K562 (cell line): ENCODE data around the gene HEXIM1. TPM values are rescaled to one million over a fixed set of nuclear protein-coding genes. Genes with fewer than 3 reads are reported as not detected.

Source experiments
- ARID2 ChIP-seq: fragments of 450-650 bp; IDR thresholded peaks from 2 replicates; pipeline ENCODE4 v1.6.1; 2017; ENCODE audit warnings: antibody characterized with exemption, mild to moderate bottlenecking
- ARID3B ChIP-seq: fragments of 250-450 bp; sonication (Bioruptor Pico); IDR thresholded peaks from 2 replicates; pipeline ENCODE4 v1.4.0; 2020; ENCODE audit warnings: borderline replicate concordance
- ARID4B ChIP-seq: sonication (generic); formaldehyde crosslinking; IDR thresholded peaks from 2 replicates; pipeline ENCODE4 v1.8.0; 2022; ENCODE audit warnings: mild to moderate bottlenecking, missing genetic modification reagents
- BMI1 ChIP-seq: fragments of 150-350 bp; IDR thresholded peaks from 2 replicates; pipeline ENCODE4 v1.6.1; 2014; ENCODE audit warnings: low read length
- BRF1 ChIP-seq: IDR thresholded peaks from 3 replicates; pipeline ENCODE4 v1.6.1; 2011; ENCODE audit warnings: borderline replicate concordance, mild to moderate bottlenecking; ENCODE audit not compliant: insufficient read length; ENCODE audit errors: extremely low read depth
- DNMT1 ChIP-seq: fragments of 450-650 bp; IDR thresholded peaks from 2 replicates; pipeline ENCODE4 v1.6.1; 2016; ENCODE audit warnings: antibody characterized with exemption, mild to moderate bottlenecking
- LEF1 ChIP-seq: fragments of 450-650 bp; IDR thresholded peaks from 2 replicates; pipeline ENCODE4 v1.6.1; 2016; ENCODE audit warnings: mild to moderate bottlenecking
- MCM2 ChIP-seq: fragments of 450-650 bp; IDR thresholded peaks from 2 replicates; pipeline ENCODE4 v1.6.1; 2017; ENCODE audit warnings: low read depth, mild to moderate bottlenecking
- NCOA1 ChIP-seq: fragments of 450-650 bp; IDR thresholded peaks from 2 replicates; pipeline ENCODE4 v1.6.1; 2016; ENCODE audit warnings: low read depth
- RBM15 ChIP-seq: fragments of 200-400 bp; formaldehyde crosslinking; IDR thresholded peaks from 2 replicates; pipeline ENCODE4 v1.6.1; 2018; ENCODE audit warnings: mild to moderate bottlenecking, low read length, moderate library complexity; ENCODE audit not compliant: insufficient read depth
- RBM25 ChIP-seq: fragments of 200-400 bp; formaldehyde crosslinking; IDR thresholded peaks from 2 replicates; pipeline ENCODE4 v1.6.1; 2018; ENCODE audit warnings: low read length, low read depth, moderate library complexity; ENCODE audit not compliant: severe bottlenecking
- RFX5 ChIP-seq: IDR thresholded peaks from 2 replicates; pipeline ENCODE4 v1.6.1; 2011; ENCODE audit warnings: low read depth, mild to moderate bottlenecking, improper control_type of control experiment, low read length
- RUNX1 ChIP-seq: sonication (generic); IDR thresholded peaks from 2 replicates; pipeline ENCODE4 v1.6.1; 2016; ENCODE audit warnings: antibody characterized with exemption, low read depth
- SLC30A9 ChIP-seq: fragments of 250-450 bp; sonication (Bioruptor Pico); IDR thresholded peaks from 2 replicates; pipeline ENCODE4 v1.8.0; 2022; ENCODE audit warnings: mild to moderate bottlenecking, moderate library complexity
- SMARCC2 ChIP-seq: fragments of 450-650 bp; IDR thresholded peaks from 2 replicates; pipeline ENCODE4 v1.6.1; 2017; ENCODE audit warnings: antibody characterized with exemption, moderate library complexity, mild to moderate bottlenecking, low read depth
- SP1 ChIP-seq: sonication (generic); formaldehyde crosslinking; IDR thresholded peaks from 2 replicates; pipeline ENCODE4 v1.8.1; 2022; ENCODE audit warnings: mild to moderate bottlenecking, missing genetic modification reagents
- TFAM ChIP-seq: fragments of 250-450 bp; sonication (Bioruptor Pico); conservative IDR thresholded peaks from 2 replicates; pipeline ENCODE4 v1.5.0; 2021; ENCODE audit warnings: mild to moderate bottlenecking, moderate library complexity
- ZBTB33 ChIP-seq: sonication (generic); formaldehyde crosslinking; IDR thresholded peaks from 2 replicates; pipeline ENCODE4 v1.8.1; 2023; ENCODE audit warnings: mild to moderate bottlenecking, missing genetic modification reagents
- ZBTB8A ChIP-seq: fragments of 450-650 bp; IDR thresholded peaks from 2 replicates; pipeline ENCODE4 v1.6.1; 2018; ENCODE audit warnings: mild to moderate bottlenecking, moderate library complexity; ENCODE audit not compliant: partially characterized antibody
- ZNF12 ChIP-seq: sonication (generic); formaldehyde crosslinking; IDR thresholded peaks from 2 replicates; pipeline ENCODE4 v1.4.0; 2020; ENCODE audit warnings: mild to moderate bottlenecking, missing genetic modification reagents
- ZNF224 ChIP-seq: sonication (generic); formaldehyde crosslinking; IDR thresholded peaks from 2 replicates; pipeline ENCODE4 v1.8.0; 2022; ENCODE audit warnings: mild to moderate bottlenecking, missing genetic modification reagents
- ZNF347 ChIP-seq: fragments of 450-650 bp; formaldehyde crosslinking; IDR thresholded peaks from 2 replicates; pipeline ENCODE4 v1.4.0; 2020; ENCODE audit warnings: low read depth, mild to moderate bottlenecking, moderate library complexity
- ZNF41 ChIP-seq: fragments of 250-450 bp; sonication (Bioruptor Pico); conservative IDR thresholded peaks from 2 replicates; pipeline ENCODE4 v1.4.0; 2020; ENCODE audit warnings: mild to moderate bottlenecking
- polyA plus RNA-seq, 8 experiments: library from polyadenylated mRNA; depleted of rRNA in 4 of 8; stranded (reverse) in 5 of 8; unstranded in 3 of 8; fragments of >200 nt; fragmentation: Nextera tagmentation in 2 of 8; fragmentation: Illumina TruSeq in 1 of 8; extraction: Ambion mirVana in 2 of 8; extraction: Trizol in 1 of 8; gene quantifications; 2 replicates each; pipeline versions ENCODE4 v1.2.1 to v1.2.3, GENCODE V29; 2011 to 2014; ENCODE audit warnings: inconsistent platforms in 1 of 8, missing spikeins in 1 of 8
- total RNA-seq, 7 experiments: library from RNA; depleted of rRNA in 6 of 7; stranded (reverse); fragments of >200 nt in 6 of 7; fragmentation: Illumina TruSeq in 2 of 7; extraction: Trizol in 2 of 7; gene quantifications; 2 replicates each; pipeline versions ENCODE4 v1.2.1 to v1.2.3, GENCODE V29; 2011 to 2021; ENCODE audit warnings: low replicate concordance in 1 of 7

The HEXIM1 gene
- total and polyA plus RNA-seq, 9 of the 15 experiments (the other 6 are each of a cell fraction or from before 2014, with no cell fraction given) = 1.4 to 28.3 (median 9.1) TPM

- TF ChIP-seq SMARCC2 (no peak), ZNF12 (CRISPR knock-in tag) (no peak), RBM15 (no peak), LEF1 (peak; percentile 87), BMI1 (no peak; the same call in 1 of the 2 replicates), TFAM (CRISPR knock-in tag) (no peak), ZBTB8A (no peak), ARID2 (no peak; the same call in 1 of the 2 replicates), ZNF41 (peak; percentile 65; the same call in 1 of the 2 replicates), RFX5 (no peak), ZNF347 (CRISPR knock-in tag) (0 out of 2 replicates have a peak, but pooled peaks have one; percentile 27), ARID4B (no peak; the same call in 1 of the 2 replicates), MCM2 (no peak), RBM25 (no peak), RUNX1 (no peak), ZNF224 (CRISPR knock-in tag) (no peak), ZBTB33 (CRISPR knock-in tag) (no peak), SLC30A9 (CRISPR knock-in tag) (no peak), NCOA1 (0 out of 2 replicates have a peak, but pooled peaks have one; percentile 35), BRF1 (no peak), ARID3B (CRISPR knock-in tag) (no peak), SP1 (no peak), DNMT1 (0 out of 2 replicates have a peak, but pooled peaks have one; percentile 65)
Measured at GRCh38 chr17:45147581-45148182, 593 bp upstream of the HEXIM1 start (continued).
